Stimulated activated CD4-positive, alpha-beta T cell treated with anti-CD3 and anti-CD28 coated beads, Interleukin-12 subunit alpha, Interleukin-12 subunit beta, amount 100 ng/mL, for 4 hours (primary cell): Measurements from ENCODE around the gene DGKI.
"Not testable (repeated sequence)": the region's sequence is repeated elsewhere in the genome, so short reads cannot be mapped to it uniquely, and the experiment has no call there.

Source experiments
- DNase-seq: peaks from one replicate; pipeline ENCODE4 v3.0.0-alpha.2; 2020

The DGKI gene

GRCh38 chr7:137728426-137728825 lies 118.3 kb downstream of the DGKI start:
- no peak for DNase-seq

GRCh38 chr7:137727413-137727812 lies 119.4 kb downstream of the DGKI start:
- no peak for DNase-seq

GRCh38 chr7:137718355-137718754 lies 128.4 kb downstream of the DGKI start:
- DNase-seq: no peak

GRCh38 chr7:137717811-137718271 lies 128.9 kb downstream of the DGKI start:
- no peak for DNase-seq

- DNase-seq: no peak
Observed at GRCh38 chr7:137717045-137717444, 129.7 kb downstream of the DGKI start.

- DNase-seq: no peak
Observed at GRCh38 chr7:137716061-137716460, 130.7 kb downstream of the DGKI start.

GRCh38 chr7:137715533-137715932 lies 131.2 kb downstream of the DGKI start:
- no peak for DNase-seq

- DNase-seq: no peak
Observed at GRCh38 chr7:137715121-137715520, 131.7 kb downstream of the DGKI start.

GRCh38 chr7:137706330-137706729 lies 140.4 kb downstream of the DGKI start:
- DNase-seq: not testable (repeated sequence)

- no peak for DNase-seq
Observed at GRCh38 chr7:137704723-137705122, 142.1 kb downstream of the DGKI start.

GRCh38 chr7:137703291-137704010 lies 143.3 kb downstream of the DGKI start:
- DNase-seq: no peak

- DNase-seq: no peak
Observed at GRCh38 chr7:137696988-137697387, 149.8 kb downstream of the DGKI start.

- DNase-seq: no peak
Observed at GRCh38 chr7:137696376-137696775, 150.4 kb downstream of the DGKI start.

- DNase-seq: no peak
Observed at GRCh38 chr7:137695942-137696341, 150.8 kb downstream of the DGKI start.

- DNase-seq: no peak
Observed at GRCh38 chr7:137695494-137695893, 151.3 kb downstream of the DGKI start.

GRCh38 chr7:137694405-137694804 lies 152.4 kb downstream of the DGKI start:
- no peak for DNase-seq

- DNase-seq: no peak
Observed at GRCh38 chr7:137692399-137692798, 154.4 kb downstream of the DGKI start.

GRCh38 chr7:137691566-137691965 lies 155.2 kb downstream of the DGKI start:
- no peak for DNase-seq

- DNase-seq: no peak
Observed at GRCh38 chr7:137690635-137691034, 156.1 kb downstream of the DGKI start.

GRCh38 chr7:137689761-137690160 lies 157.0 kb downstream of the DGKI start:
- no peak for DNase-seq

GRCh38 chr7:137687556-137688265 lies 159.1 kb downstream of the DGKI start:
- DNase-seq: no peak

GRCh38 chr7:137685433-137686164 lies 161.2 kb downstream of the DGKI start:
- no peak for DNase-seq

GRCh38 chr7:137684776-137685175 lies 162.0 kb downstream of the DGKI start:
- DNase-seq: no peak

- DNase-seq: no peak
Observed at GRCh38 chr7:137684316-137684715, 162.5 kb downstream of the DGKI start.
